Esophagus muscularis mucosa (tissue), 4 donors: ENCODE data around the gene PPP1R10. TPM values are rescaled to one million over a fixed set of nuclear protein-coding genes. Genes with fewer than 3 reads are reported as not detected.
"Not testable (repeated sequence)": the region's sequence is repeated elsewhere in the genome, so short reads cannot be mapped to it uniquely, and the experiment has no call there.

ENCODE experiments used
- DNase-seq: peaks from one replicate; pipeline ENCODE4 v3.0.0-alpha.2; 2017; ENCODE audit errors: extremely low spot score
- H3K27ac ChIP-seq, 4 donors: fragments of 200-600 bp; sonication (generic); replicated peaks in 1 of 4; 1 replicate in 3 of 4; 2 replicates in 1 of 4; pipeline ENCODE4 v1.5.1; 2016 to 2019; ENCODE audit warnings: mild to moderate bottlenecking in 1 of 4
- H3K27me3 ChIP-seq, 4 donors: fragments of 200-600 bp; sonication (generic); one replicate each; pipeline versions ENCODE4 v1.5.1 to v1.6.0; 2016 to 2019
- H3K36me3 ChIP-seq, 4 donors: fragments of 200-600 bp; sonication (generic); one replicate each; pipeline ENCODE4 v1.5.1; 2016 to 2019
- H3K4me1 ChIP-seq, 4 donors: fragments of 200-600 bp; sonication (generic); one replicate each; pipeline ENCODE4 v1.5.1; 2016 to 2019
- H3K4me3 ChIP-seq, 4 donors: fragments of 200-600 bp; sonication (generic); 1 replicate in 2 of 4; 2 replicates in 2 of 4; pipeline ENCODE4 v1.5.1; 2016 to 2019; ENCODE audit warnings: mild to moderate bottlenecking in 4 of 4, moderate library complexity in 1 of 4
- H3K9me3 ChIP-seq, 4 donors: fragments of 200-600 bp; sonication (generic); 1 replicate in 3 of 4; 2 replicates in 1 of 4; pipeline ENCODE4 v1.5.1; 2016 to 2019
- EP300 ChIP-seq: sonication (generic); formaldehyde crosslinking; IDR thresholded peaks from one replicate; pipeline ENCODE4 v1.6.1; 2017; ENCODE audit warnings: antibody characterized with exemption
- POLR2A ChIP-seq: fragments of 450-650 bp; IDR thresholded peaks from one replicate; pipeline ENCODE4 v1.6.1; 2017; ENCODE audit warnings: antibody characterized with exemption, moderate library complexity, mild to moderate bottlenecking, low read depth
- POLR2AphosphoS5 ChIP-seq, 2 donors: sonication (generic); formaldehyde crosslinking; IDR thresholded peaks; one replicate each; pipeline ENCODE4 v1.6.1; 2017; ENCODE audit warnings: antibody characterized with exemption in 2 of 2
- WGBS: methylation state at CpG from one replicate; pipeline ENCODE4 v1.1.5; 2018; 5-methylcytosine and 5-hydroxymethylcytosine counted together
- intact Hi-C: fragments of 100-400 bp; cut with DNase I; formaldehyde crosslinking; loops from one replicate; pipeline ENCODE4 v1.15.1; 2023
- total RNA-seq, 4 donors: library from RNA; depleted of rRNA; stranded (reverse); fragments of >200 nt; gene quantifications; one replicate each; pipeline versions ENCODE4 v1.1.0 to v1.2.1, GENCODE V29; 2016
- TF ChIP-seq, protein P1 (sequence below), 3 experiments: fragments of 200-600 bp in 2 of 3; fragments of 450-650 bp in 1 of 3; sonication (generic) in 2 of 3; IDR thresholded peaks; one replicate each; pipeline ENCODE4 v1.5.1; 2017 to 2019; ENCODE audit warnings: antibody characterized with exemption in 3 of 3, mild to moderate bottlenecking in 2 of 3, moderate library complexity in 1 of 3

The PPP1R10 gene
- total RNA-seq: 10 to 100 TPM; 24.5 to 53.6 (median 37.9) TPM

- DNase-seq: peak; percentile 100
- Histone ChIP-seq H3K36me3 (peaks cover 27 to 46% (median 36%) of the 10 kb centered on the region in 4 donors), H3K27me3 (no peaks in the 10 kb centered on the region), H3K9me3 (no peaks in the 10 kb centered on the region), H3K4me3 (peak within 1 kb of the TSS; percentile 68 to 91 (median 76)), H3K27ac (peak within 1 kb of the TSS; percentile 90 to 98 (median 96)), H3K4me1 (peaks cover 38 to 48% (median 44%) of the 10 kb centered on the region in 4 donors)
- WGBS: under 1% methylated on average over 40 of the region's 40 CpGs
- TF ChIP-seq POLR2A (peak; percentile 99), EP300 (no peak), POLR2AphosphoS5 (IDR thresholded peaks at IDR 0.05) (peak in 1 of 2 donors; percentile 97)
- intact Hi-C loops: loop anchor here (2.0 kb wide), 1 partner anchor 104 kb away; the partner anchor contains the start of gene TUBB
Observed at GRCh38 chr6:30616811-30617564, at the start of gene PPP1R10. PPP1R10 (minus strand) TSS chr6:30617243; CDS start chr6:30609944, 7,299 bp downstream.

- H3K27me3 ChIP-seq, DNase-seq, intact Hi-C loops, H3K27ac ChIP-seq, H3K4me3 ChIP-seq, H3K9me3 ChIP-seq: not testable (repeated sequence)
- WGBS: 75% methylated on average over 2 of the region's 2 CpGs
- peaks cover 73 to 98% (median 93%) of the 10 kb centered on the region in 4 donors for H3K36me3 ChIP-seq
- peaks cover 2 to 12% (median 7%) of the 10 kb centered on the region in 4 donors for H3K4me1 ChIP-seq
Observed at GRCh38 chr6:30666300-30666699, 49.3 kb upstream of the PPP1R10 start.

DNA sequence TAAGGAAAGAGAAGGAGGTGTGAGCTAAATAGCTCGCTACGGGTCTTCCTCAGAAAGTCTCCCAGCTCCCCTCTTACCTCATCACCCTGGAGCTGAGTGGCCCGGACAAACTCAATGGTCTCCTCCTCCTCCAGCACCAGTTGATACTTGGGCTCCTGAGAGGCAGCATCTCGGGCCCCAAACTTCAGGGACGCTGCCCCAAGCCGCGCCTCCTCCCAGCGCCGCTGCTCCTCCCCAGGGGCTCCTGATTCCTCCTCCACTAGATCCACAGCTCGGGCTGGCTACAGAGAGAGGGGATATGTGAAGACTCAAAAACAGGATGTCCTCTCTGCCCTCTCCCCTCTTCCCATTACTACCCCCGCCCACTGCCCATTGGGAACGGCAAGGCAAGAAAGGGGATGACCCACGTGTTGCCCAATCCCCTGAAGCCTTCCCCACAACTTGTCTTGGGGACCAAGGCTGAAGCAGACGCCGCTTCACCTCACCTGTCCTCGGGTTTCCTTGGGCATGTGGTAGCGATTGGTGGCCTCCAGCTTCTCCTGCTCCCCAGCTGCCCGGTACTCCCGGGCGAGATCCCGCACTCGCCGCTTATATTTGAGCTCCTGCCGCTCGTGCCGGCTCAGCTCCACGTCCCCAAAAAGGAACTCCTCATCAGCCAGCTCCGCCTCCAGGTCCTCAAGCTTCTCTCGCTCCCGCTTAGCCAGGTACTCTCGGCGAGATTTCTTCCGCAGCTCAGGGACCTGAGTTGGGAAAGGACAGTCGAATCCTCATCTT lies 48.1 kb upstream of the PPP1R10 start:
- Histone ChIP-seq H3K27ac (no peak overlapping the region), H3K27me3 (no peaks in the 10 kb centered on the region), H3K4me3 (no peak overlapping the region), H3K4me1 (peaks cover 0 to under 1% (median 0%) of the 10 kb centered on the region in 4 donors), H3K36me3 (peaks cover 79 to 100% (median 95%) of the 10 kb centered on the region in 4 donors), H3K9me3 (no peaks in the 10 kb centered on the region)
- TF ChIP-seq POLR2A: no peak
- TF ChIP-seq POLR2AphosphoS5 (IDR thresholded peaks at IDR 0.05): no peak
- no peak for TF ChIP-seq EP300
- TF ChIP-seq, protein P1, sequence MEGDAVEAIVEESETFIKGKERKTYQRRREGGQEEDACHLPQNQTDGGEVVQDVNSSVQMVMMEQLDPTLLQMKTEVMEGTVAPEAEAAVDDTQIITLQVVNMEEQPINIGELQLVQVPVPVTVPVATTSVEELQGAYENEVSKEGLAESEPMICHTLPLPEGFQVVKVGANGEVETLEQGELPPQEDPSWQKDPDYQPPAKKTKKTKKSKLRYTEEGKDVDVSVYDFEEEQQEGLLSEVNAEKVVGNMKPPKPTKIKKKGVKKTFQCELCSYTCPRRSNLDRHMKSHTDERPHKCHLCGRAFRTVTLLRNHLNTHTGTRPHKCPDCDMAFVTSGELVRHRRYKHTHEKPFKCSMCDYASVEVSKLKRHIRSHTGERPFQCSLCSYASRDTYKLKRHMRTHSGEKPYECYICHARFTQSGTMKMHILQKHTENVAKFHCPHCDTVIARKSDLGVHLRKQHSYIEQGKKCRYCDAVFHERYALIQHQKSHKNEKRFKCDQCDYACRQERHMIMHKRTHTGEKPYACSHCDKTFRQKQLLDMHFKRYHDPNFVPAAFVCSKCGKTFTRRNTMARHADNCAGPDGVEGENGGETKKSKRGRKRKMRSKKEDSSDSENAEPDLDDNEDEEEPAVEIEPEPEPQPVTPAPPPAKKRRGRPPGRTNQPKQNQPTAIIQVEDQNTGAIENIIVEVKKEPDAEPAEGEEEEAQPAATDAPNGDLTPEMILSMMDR (IDR thresholded peaks at IDR 0.05): no peak
- no peak for DNase-seq
- intact Hi-C loops: no loop called here
- 90% methylated on average over 34 of the region's 34 CpGs for WGBS

DNA sequence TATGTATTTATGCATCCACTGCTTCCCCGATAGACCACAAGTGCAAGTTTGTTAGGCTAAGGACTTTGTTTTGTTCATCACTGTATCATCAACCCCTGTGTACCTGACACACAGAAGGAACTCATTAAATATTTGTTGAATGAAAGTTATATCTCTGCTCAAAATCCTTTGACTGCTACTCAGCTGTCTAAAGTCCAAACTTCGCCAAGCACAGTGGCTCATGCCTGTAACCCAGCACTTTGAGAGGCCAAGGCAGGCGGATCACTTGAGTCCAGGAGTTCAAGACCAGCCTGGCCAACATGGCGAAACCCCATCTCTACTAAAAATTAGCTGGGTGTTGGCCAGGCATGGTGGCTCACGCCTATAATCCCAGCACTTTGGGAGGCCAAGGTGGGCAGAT lies 40.9 kb upstream of the PPP1R10 start:
- H3K4me3 ChIP-seq, DNase-seq, intact Hi-C loops, H3K9me3 ChIP-seq, H3K4me1 ChIP-seq, H3K27me3 ChIP-seq, H3K27ac ChIP-seq: not testable (repeated sequence)
- WGBS: 94% methylated on average over 5 of the region's 5 CpGs
- peaks cover 90 to 100% (median 100%) of the 10 kb centered on the region in 4 donors for H3K36me3 ChIP-seq

- DNase-seq: no peak
- Histone ChIP-seq H3K4me3 (no peak overlapping the region), H3K4me1 (no peaks in the 10 kb centered on the region), H3K27me3 (no peaks in the 10 kb centered on the region), H3K9me3 (no peaks in the 10 kb centered on the region), H3K36me3 (peaks cover 90 to 100% (median 100%) of the 10 kb centered on the region in 4 donors), H3K27ac (no peak overlapping the region)
- intact Hi-C loops: no loop called here
- TF ChIP-seq POLR2A: no peak
- TF ChIP-seq POLR2AphosphoS5 (IDR thresholded peaks at IDR 0.05): no peak
- TF ChIP-seq EP300: no peak
- TF ChIP-seq, protein P1 (IDR thresholded peaks at IDR 0.05): no peak
Observed at GRCh38 chr6:30657454-30657853, 40.4 kb upstream of the PPP1R10 start.

GRCh38 chr6:30656513-30656912 lies 39.5 kb upstream of the PPP1R10 start:
- peaks cover 89 to 100% (median 100%) of the 10 kb centered on the region in 4 donors for H3K36me3 ChIP-seq

More at GRCh38 chr6:30656513-30656912, 39.5 kb upstream of the PPP1R10 start:
- no peak for DNase-seq
- 86% methylated on average over 7 of the region's 7 CpGs for WGBS
- intact Hi-C loops: no loop called here
- H3K4me3 ChIP-seq: no peak overlapping the region
- H3K9me3 ChIP-seq: no peaks in the 10 kb centered on the region
- no peaks in the 10 kb centered on the region for H3K4me1 ChIP-seq
- H3K27ac ChIP-seq: no peak overlapping the region
- TF ChIP-seq EP300 (no peak), POLR2A (no peak), POLR2AphosphoS5 (IDR thresholded peaks at IDR 0.05) (no peak)
- TF ChIP-seq, protein P1 (IDR thresholded peaks at IDR 0.05): no peak
- H3K27me3 ChIP-seq: no peaks in the 10 kb centered on the region
